ENCODE data around the gene MRI1. TPM values are rescaled to one million over a fixed set of nuclear protein-coding genes. Genes with fewer than 3 reads are reported as not detected.

Gene MRI1
- total RNA-seq, 1 experiment from 2014 or later = 19.6 TPM

DNA sequence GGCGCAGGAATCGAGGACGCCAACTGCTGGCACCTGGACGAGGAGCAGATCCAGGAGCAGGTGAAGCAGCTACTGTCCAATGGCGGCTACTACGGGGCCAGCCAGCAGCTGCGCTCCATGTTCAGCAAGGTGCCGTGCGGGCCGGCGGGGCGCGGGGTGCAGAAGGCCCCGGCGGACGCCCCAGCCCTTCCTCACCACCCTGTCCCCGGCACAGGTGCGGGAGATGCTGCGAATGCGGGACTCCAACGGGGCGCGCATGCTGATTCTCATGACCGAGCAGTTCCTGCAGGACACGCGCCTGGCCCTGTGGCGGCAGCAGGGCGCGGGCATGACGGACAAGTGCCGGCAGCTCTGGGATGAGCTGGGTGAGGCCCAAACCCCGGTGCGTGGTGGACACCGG, 44.5 kb downstream of the MRI1 start:
- Histone ChIP-seq H3K9me3 (ENCODE audit: control insufficient read depth in 1 of 2, insufficient read depth in 1 of 2, low read depth in 1 of 2, low read length in 2 of 2) (peaks cover 0 to 2% of the 10 kb centered on the region in 2 experiments; a peak in 1 of 4 replicates), H3K4me2 (ENCODE audit: low read length) (no peak overlapping the region), H3K27ac (ENCODE audit: low read depth, low read length) (no peak overlapping the region), H2AFZ (ENCODE audit: low read depth, low read length, poor library complexity, severe bottlenecking) (no peak overlapping the region), H3K36me3 (ENCODE audit: control insufficient read depth in 1 of 2, insufficient read depth in 2 of 2, low read length in 2 of 2) (peaks cover 3 to 12% of the 10 kb centered on the region in 2 experiments; a peak in 2 of 4 replicates), H3K4me3 (replicated peaks in 1 of 2; ENCODE audit: low read depth in 1 of 2, low read length in 2 of 2) (no peak overlapping the region), H3K79me2 (ENCODE audit: insufficient read depth, low read length) (no peaks in the 10 kb centered on the region), H3K9ac (ENCODE audit: low read length) (no peak overlapping the region), H4K20me1 (ENCODE audit: insufficient read depth) (no peaks in the 10 kb centered on the region), H3K27me3 (ENCODE audit: insufficient read depth, low read length) (no peaks in the 10 kb centered on the region), H3K9me2 (ENCODE audit: insufficient read depth) (no peaks in the 10 kb centered on the region), H3K4me1 (ENCODE audit: control insufficient read depth in 1 of 2, insufficient read depth in 2 of 2, low read length in 2 of 2) (peaks cover 3 to 19% of the 10 kb centered on the region in 2 experiments)
- ATAC-seq (no peak), DNase-seq (ENCODE audit: low read depth, low spot score) (no peak)
- no TSS peak for BruUV-seq (replicated peaks)
- ChIA-PET RAD21 (ENCODE audit: low non-redundant PET in 1 of 2, low total read pairs in 2 of 2, uncharacterized antibody in 2 of 2, unreplicated experiment in 2 of 2) (no interaction called here), CTCF (no interaction called here), POLR2A (no interaction called here)
- intact Hi-C loops (cut with micrococcal nuclease) = no loop called here
- TF ChIP-seq SIN3A (IDR thresholded peaks at IDR 0.05; ENCODE audit: low read depth) = no peak
- no peak for TF ChIP-seq EZH2 (IDR thresholded peaks at IDR 0.05)
- TF ChIP-seq EZH2phosphoT487 (IDR thresholded peaks at IDR 0.05; ENCODE audit: borderline replicate concordance) = no peak
- TF ChIP-seq, protein P1, sequence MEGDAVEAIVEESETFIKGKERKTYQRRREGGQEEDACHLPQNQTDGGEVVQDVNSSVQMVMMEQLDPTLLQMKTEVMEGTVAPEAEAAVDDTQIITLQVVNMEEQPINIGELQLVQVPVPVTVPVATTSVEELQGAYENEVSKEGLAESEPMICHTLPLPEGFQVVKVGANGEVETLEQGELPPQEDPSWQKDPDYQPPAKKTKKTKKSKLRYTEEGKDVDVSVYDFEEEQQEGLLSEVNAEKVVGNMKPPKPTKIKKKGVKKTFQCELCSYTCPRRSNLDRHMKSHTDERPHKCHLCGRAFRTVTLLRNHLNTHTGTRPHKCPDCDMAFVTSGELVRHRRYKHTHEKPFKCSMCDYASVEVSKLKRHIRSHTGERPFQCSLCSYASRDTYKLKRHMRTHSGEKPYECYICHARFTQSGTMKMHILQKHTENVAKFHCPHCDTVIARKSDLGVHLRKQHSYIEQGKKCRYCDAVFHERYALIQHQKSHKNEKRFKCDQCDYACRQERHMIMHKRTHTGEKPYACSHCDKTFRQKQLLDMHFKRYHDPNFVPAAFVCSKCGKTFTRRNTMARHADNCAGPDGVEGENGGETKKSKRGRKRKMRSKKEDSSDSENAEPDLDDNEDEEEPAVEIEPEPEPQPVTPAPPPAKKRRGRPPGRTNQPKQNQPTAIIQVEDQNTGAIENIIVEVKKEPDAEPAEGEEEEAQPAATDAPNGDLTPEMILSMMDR (IDR thresholded peaks at IDR 0.05 in 2 of 3, conservative IDR thresholded peaks at IDR 0.05 in 1 of 3; ENCODE audit: borderline replicate concordance in 1 of 3, insufficient read depth in 1 of 3, low read depth in 2 of 3, low read length in 2 of 3) = no peak
- TF ChIP-seq FOSL1 (IDR thresholded peaks at IDR 0.05; ENCODE audit: low read depth) = no peak
- TF ChIP-seq, protein P2, sequence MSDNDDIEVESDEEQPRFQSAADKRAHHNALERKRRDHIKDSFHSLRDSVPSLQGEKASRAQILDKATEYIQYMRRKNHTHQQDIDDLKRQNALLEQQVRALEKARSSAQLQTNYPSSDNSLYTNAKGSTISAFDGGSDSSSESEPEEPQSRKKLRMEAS (IDR thresholded peaks at IDR 0.05) = no peak
- no peak for TF ChIP-seq ELF1 (IDR thresholded peaks at IDR 0.05; ENCODE audit: borderline replicate concordance, low read depth)
- TF ChIP-seq POLR2A (IDR thresholded peaks at IDR 0.05; ENCODE audit: borderline replicate concordance, extremely low read depth, insufficient read depth, insufficient read length) = no peak
- TF ChIP-seq SP1 (IDR thresholded peaks at IDR 0.05; ENCODE audit: low read depth) = no peak
- no peak for TF ChIP-seq ZNF274 (IDR thresholded peaks at IDR 0.05; ENCODE audit: low read depth, low read length)
- no peak for TF ChIP-seq RAD21 (IDR thresholded peaks at IDR 0.05; ENCODE audit: low read depth)
